MM.1S (cell line): ENCODE results near the gene IRGQ.

Source experiments
- DNase-seq: peaks from one replicate; pipeline ENCODE4 v3.0.0-alpha.2; 2015
- H2AFZ ChIP-seq: fragments of 300-600 bp; sonication (generic); 2 replicates; pipeline ENCODE4 v1.6.0; 2016; ENCODE audit warnings: antibody characterized with exemption, low read length
- H3F3A ChIP-seq: fragments of 300-600 bp; sonication (generic); 2 replicates; pipeline ENCODE4 v1.6.1; 2016; ENCODE audit warnings: mild to moderate bottlenecking, antibody characterized with exemption, low read length, moderate library complexity, mixed read lengths; ENCODE audit not compliant: insufficient read depth
- H3K27ac ChIP-seq: fragments of 300-600 bp; sonication (generic); 2 replicates; pipeline ENCODE4 v1.5.1; 2016; ENCODE audit warnings: mild to moderate bottlenecking, low read length
- H3K27me3 ChIP-seq: fragments of 300-600 bp; sonication (generic); replicated peaks from 2 replicates; pipeline ENCODE4 v1.6.0; 2016; ENCODE audit warnings: low read length; ENCODE audit not compliant: insufficient read depth
- H3K36me3 ChIP-seq: fragments of 300-600 bp; sonication (generic); replicated peaks from 2 replicates; pipeline ENCODE4 v1.6.1; 2016; ENCODE audit warnings: mild to moderate bottlenecking, low read length, mixed read lengths; ENCODE audit not compliant: insufficient read depth
- H3K4me1 ChIP-seq: fragments of 300-600 bp; sonication (generic); 2 replicates; pipeline ENCODE4 v1.6.1; 2016; ENCODE audit warnings: low read length, mixed read lengths
- H3K4me2 ChIP-seq: fragments of 300-600 bp; sonication (generic); 2 replicates; pipeline ENCODE4 v1.6.0; 2016; ENCODE audit warnings: low read depth, low read length
- H3K4me3 ChIP-seq: fragments of 300-600 bp; sonication (generic); 2 replicates; pipeline ENCODE4 v1.5.1; 2016; ENCODE audit warnings: low read length, mixed read lengths
- H3K79me2 ChIP-seq: fragments of 300-600 bp; sonication (generic); 2 replicates; pipeline ENCODE4 v1.6.1; 2016; ENCODE audit warnings: mixed run types, low read length, mixed read lengths
- H3K9ac ChIP-seq: fragments of 300-600 bp; sonication (generic); 2 replicates; pipeline ENCODE4 v1.6.1; 2016; ENCODE audit warnings: low read length, mixed read lengths
- H3K9me2 ChIP-seq: fragments of 300-600 bp; sonication (generic); replicated peaks from 2 replicates; pipeline ENCODE4 v1.6.1; 2016; ENCODE audit warnings: mild to moderate bottlenecking, low read length, mixed read lengths; ENCODE audit not compliant: insufficient read depth
- H3K9me3 ChIP-seq: fragments of 300-600 bp; sonication (generic); replicated peaks from 2 replicates; pipeline ENCODE4 v1.6.1; 2016; ENCODE audit warnings: mild to moderate bottlenecking, low read length, mixed read lengths; ENCODE audit not compliant: insufficient read depth
- H4K20me1 ChIP-seq: fragments of 300-600 bp; sonication (generic); 2 replicates; pipeline ENCODE4 v1.6.1; 2016; ENCODE audit warnings: mild to moderate bottlenecking, low read length, moderate library complexity, mixed read lengths; ENCODE audit not compliant: insufficient read depth
- CTCF ChIP-seq: fragments of 300-600 bp; sonication (generic); IDR thresholded peaks from 2 replicates; pipeline ENCODE4 v1.5.1; 2016; ENCODE audit warnings: antibody characterized with exemption, low read length, mixed read lengths
- EZH2 ChIP-seq: fragments of 300-600 bp; sonication (generic); optimal IDR thresholded peaks from 2 replicates; pipeline ENCODE3; 2017; ENCODE audit warnings: low read depth, mild to moderate bottlenecking, antibody characterized with exemption, low read length, mixed read lengths
- EZH2phosphoT487 ChIP-seq: fragments of 300-600 bp; sonication (generic); IDR thresholded peaks from 2 replicates; pipeline ENCODE4 v1.6.1; 2018; ENCODE audit warnings: antibody characterized with exemption, low read length

IRGQ gene

GRCh38 chr19:43612374-43612773 is 16.4 kb upstream of the IRGQ start:
- Histone ChIP-seq H3K9me2 (no peaks in the 10 kb centered on the region), H3K4me1 (no peaks in the 10 kb centered on the region), H3K27me3 (no peaks in the 10 kb centered on the region), H3F3A (0 out of 2 replicates have a peak, but pooled peaks cover 5% of the 10 kb centered on the region), H3K79me2 (peaks cover 37% of the 10 kb centered on the region), H3K27ac (no peak overlapping the region), H3K9me3 (no peaks in the 10 kb centered on the region), H4K20me1 (no peaks in the 10 kb centered on the region), H3K36me3 (no peaks in the 10 kb centered on the region), H3K9ac (no peak overlapping the region), H3K4me3 (no peak overlapping the region), H2AFZ (no peak overlapping the region), H3K4me2 (no peak overlapping the region)
- no peak for DNase-seq
- no peak for TF ChIP-seq EZH2
- no peak for TF ChIP-seq EZH2phosphoT487
- TF ChIP-seq CTCF: no peak

- Histone ChIP-seq H3K9me2 (no peaks in the 10 kb centered on the region), H3K79me2 (peaks cover 32% of the 10 kb centered on the region), H3F3A (0 out of 2 replicates have a peak, but pooled peaks cover 5% of the 10 kb centered on the region), H3K4me3 (no peak within 1 kb of the TSS), H3K9me3 (no peaks in the 10 kb centered on the region), H3K27me3 (no peaks in the 10 kb centered on the region), H3K36me3 (no peaks in the 10 kb centered on the region), H3K4me1 (no peaks in the 10 kb centered on the region), H3K9ac (no peak within 1 kb of the TSS), H2AFZ (no peak within 1 kb of the TSS), H3K4me2 (no peak within 1 kb of the TSS), H3K27ac (no peak within 1 kb of the TSS), H4K20me1 (no peaks in the 10 kb centered on the region)
- TF ChIP-seq CTCF (no peak), EZH2phosphoT487 (no peak), EZH2 (no peak)
- no peak for DNase-seq
Measured at GRCh38 chr19:43611788-43612187, 15.9 kb upstream of the IRGQ start, which contains the start of gene SRRM5. TSS of gene SRRM5 (plus strand) at chr19:43612088. CDS start at chr19:43612122, 34 bp downstream.

- Histone ChIP-seq H3K9ac (no peak overlapping the region), H3K4me1 (no peaks in the 10 kb centered on the region), H3K27me3 (no peaks in the 10 kb centered on the region), H3K4me3 (no peak overlapping the region), H3K36me3 (no peaks in the 10 kb centered on the region), H2AFZ (no peak overlapping the region), H3K79me2 (peaks cover 20% of the 10 kb centered on the region), H3F3A (0 out of 2 replicates have a peak, but pooled peaks cover 5% of the 10 kb centered on the region), H3K4me2 (no peak overlapping the region), H3K9me3 (no peaks in the 10 kb centered on the region), H4K20me1 (no peaks in the 10 kb centered on the region), H3K27ac (no peak overlapping the region), H3K9me2 (no peaks in the 10 kb centered on the region)
- no peak for TF ChIP-seq CTCF
- TF ChIP-seq EZH2: no peak
- TF ChIP-seq EZH2phosphoT487: no peak
- DNase-seq: no peak
Measured at GRCh38 chr19:43610493-43610892, 14.6 kb upstream of the IRGQ start.
